Measurements from ENCODE around the gene WDFY4. TPM values are rescaled to one million over a fixed set of nuclear protein-coding genes. Genes with fewer than 3 reads are reported as not detected.

Gene WDFY4
- total and polyA plus RNA-seq, 2 donors (not counting 3 experiments of a cell fraction or from before 2014, with no cell fraction given): 10.1 to 10.2 TPM

DNA sequence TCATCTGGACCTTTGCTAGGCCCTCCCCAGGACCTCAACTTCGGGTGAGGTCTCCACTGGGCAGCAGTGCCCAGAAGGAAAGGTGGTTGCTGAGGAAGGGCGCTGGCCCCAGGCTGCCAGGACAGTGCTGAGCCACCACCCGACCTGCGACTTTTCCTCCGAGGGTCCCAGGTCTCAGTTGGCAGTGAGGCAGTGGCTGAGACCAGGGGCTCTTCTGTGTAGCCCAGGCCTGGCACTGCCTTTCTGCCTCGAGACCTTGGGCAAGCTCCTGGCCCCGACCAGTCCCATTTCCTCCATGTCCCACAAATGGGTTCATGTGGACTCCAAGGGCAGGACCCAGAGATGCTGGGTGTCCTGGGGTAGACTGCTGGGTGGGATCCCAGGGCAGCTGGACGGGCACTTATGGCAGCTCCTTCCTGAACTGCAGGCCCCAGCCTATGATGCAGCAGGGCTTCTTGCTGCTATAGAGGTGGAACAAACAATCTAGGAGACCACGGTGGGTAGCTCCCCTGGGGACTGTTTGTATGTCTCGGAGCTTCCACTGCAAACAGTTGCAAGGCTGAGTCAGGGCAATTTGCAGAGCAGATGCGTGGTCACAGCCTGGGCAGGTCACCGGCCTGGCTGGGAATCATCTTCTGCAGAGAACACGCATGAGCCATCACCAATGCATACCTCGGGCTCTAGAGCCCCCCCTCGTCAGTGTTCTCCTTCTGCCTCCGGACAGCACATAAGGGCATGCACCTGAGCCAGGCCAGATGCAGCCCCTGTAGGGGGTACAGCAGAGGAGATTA lies 272.9 kb downstream of the WDFY4 start:
- FAIRE-seq (no peak), DNase-seq (ENCODE audit: low read depth, low spot score) (no peak)

GRCh38 chr10:48958598-48959190 lies 274.0 kb downstream of the WDFY4 start:
- Histone ChIP-seq H3K79me2 (ENCODE audit: control insufficient read depth, insufficient read depth, low read length) (no peaks in the 10 kb centered on the region), H2AFZ (ENCODE audit: low read depth, low read length) (no peak overlapping the region), H3K4me3 (replicated peaks in 1 of 3; ENCODE audit: insufficient read depth in 1 of 3, low read depth in 1 of 3, low read length in 3 of 3) (no peak overlapping the region), H3K27me3 (ENCODE audit: control insufficient read depth in 2 of 2, insufficient read depth in 2 of 2, low read length in 2 of 2) (no peaks in the 10 kb centered on the region), H3K9ac (replicated peaks; ENCODE audit: extremely low read depth, insufficient read depth, low read length) (no peak overlapping the region), H3K4me1 (ENCODE audit: control insufficient read depth, extremely low read depth, insufficient read depth, low read length) (no peaks in the 10 kb centered on the region), H4K20me1 (replicated peaks; ENCODE audit: control insufficient read depth, extremely low read depth, insufficient read depth, low read length) (no peaks in the 10 kb centered on the region), H3K9me3 (replicated peaks; ENCODE audit: control insufficient read depth, insufficient read depth, low read length) (no peaks in the 10 kb centered on the region), H3K27ac (ENCODE audit: insufficient read depth, low read depth, low read length) (no peak overlapping the region), H3K9me1 (replicated peaks; ENCODE audit: control insufficient read depth, extremely low read depth, insufficient read depth, low read length) (no peaks in the 10 kb centered on the region), H3K4me2 (ENCODE audit: insufficient read depth, low read length) (no peak overlapping the region), H3K36me3 (ENCODE audit: control insufficient read depth in 2 of 2, extremely low read depth in 1 of 2, insufficient read depth in 2 of 2, low read length in 2 of 2) (no peaks in the 10 kb centered on the region)
- intact Hi-C loops (cut with micrococcal nuclease): no loop called here
- dilution Hi-C loops (cut with MboI; ENCODE audit: extremely low pct_ligation_motif_present, low sequenced_read_pairs): no loop called here
- ChIA-PET POLR2A (no interaction called here), CTCF (interaction anchor here (0.8 kb wide), 1 partner anchor 10 kb away, joined by 3 read pairs; no protein-coding TSS in a partner anchor)
- TF ChIP-seq, protein P1, sequence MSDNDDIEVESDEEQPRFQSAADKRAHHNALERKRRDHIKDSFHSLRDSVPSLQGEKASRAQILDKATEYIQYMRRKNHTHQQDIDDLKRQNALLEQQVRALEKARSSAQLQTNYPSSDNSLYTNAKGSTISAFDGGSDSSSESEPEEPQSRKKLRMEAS (IDR thresholded peaks at IDR 0.05; ENCODE audit: insufficient read depth, insufficient read length): no peak
- no peak for TF ChIP-seq FOS (IDR thresholded peaks at IDR 0.05; ENCODE audit: borderline replicate concordance, insufficient read depth, low read length)
- TF ChIP-seq JUN (IDR thresholded peaks at IDR 0.05; ENCODE audit: borderline replicate concordance, insufficient read depth, insufficient read length, low read depth): no peak
- no peak for TF ChIP-seq GATA2 (IDR thresholded peaks at IDR 0.05; ENCODE audit: insufficient read depth, insufficient read length, low read depth, low read length)
- no peak for TF ChIP-seq POLR2AphosphoS5 (IDR thresholded peaks at IDR 0.05; ENCODE audit: insufficient read depth, low read depth, low read length)
- no peak for TF ChIP-seq MYC (IDR thresholded peaks at IDR 0.05; ENCODE audit: low read depth, low read length)
- no peak for TF ChIP-seq POLR2A (IDR thresholded peaks at IDR 0.05; ENCODE audit: low read depth, low read length)
- TF ChIP-seq, protein P2, sequence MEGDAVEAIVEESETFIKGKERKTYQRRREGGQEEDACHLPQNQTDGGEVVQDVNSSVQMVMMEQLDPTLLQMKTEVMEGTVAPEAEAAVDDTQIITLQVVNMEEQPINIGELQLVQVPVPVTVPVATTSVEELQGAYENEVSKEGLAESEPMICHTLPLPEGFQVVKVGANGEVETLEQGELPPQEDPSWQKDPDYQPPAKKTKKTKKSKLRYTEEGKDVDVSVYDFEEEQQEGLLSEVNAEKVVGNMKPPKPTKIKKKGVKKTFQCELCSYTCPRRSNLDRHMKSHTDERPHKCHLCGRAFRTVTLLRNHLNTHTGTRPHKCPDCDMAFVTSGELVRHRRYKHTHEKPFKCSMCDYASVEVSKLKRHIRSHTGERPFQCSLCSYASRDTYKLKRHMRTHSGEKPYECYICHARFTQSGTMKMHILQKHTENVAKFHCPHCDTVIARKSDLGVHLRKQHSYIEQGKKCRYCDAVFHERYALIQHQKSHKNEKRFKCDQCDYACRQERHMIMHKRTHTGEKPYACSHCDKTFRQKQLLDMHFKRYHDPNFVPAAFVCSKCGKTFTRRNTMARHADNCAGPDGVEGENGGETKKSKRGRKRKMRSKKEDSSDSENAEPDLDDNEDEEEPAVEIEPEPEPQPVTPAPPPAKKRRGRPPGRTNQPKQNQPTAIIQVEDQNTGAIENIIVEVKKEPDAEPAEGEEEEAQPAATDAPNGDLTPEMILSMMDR (IDR thresholded peaks at IDR 0.05; ENCODE audit: extremely low read depth in 1 of 2, insufficient read depth in 1 of 2, low read depth in 1 of 2, low read length in 2 of 2): no peak
- TF ChIP-seq EZH2 (IDR thresholded peaks at IDR 0.05; ENCODE audit: borderline replicate concordance, low read depth, low read length, severe bottlenecking): no peak
- BruUV-seq (replicated peaks): no TSS peak
- FAIRE-seq (no peak), DNase-seq (ENCODE audit: low read depth, low spot score) (no peak)

More for the DNA sequence above, 272.9 kb downstream of the WDFY4 start:
- Histone ChIP-seq H3K36me3 (ENCODE audit: control insufficient read depth in 2 of 2, extremely low read depth in 1 of 2, insufficient read depth in 2 of 2, low read length in 2 of 2) (no peaks in the 10 kb centered on the region), H3K4me1 (ENCODE audit: control insufficient read depth, extremely low read depth, insufficient read depth, low read length) (no peaks in the 10 kb centered on the region), H3K27me3 (ENCODE audit: control insufficient read depth in 2 of 2, insufficient read depth in 2 of 2, low read length in 2 of 2) (no peaks in the 10 kb centered on the region), H3K4me3 (replicated peaks in 1 of 3; ENCODE audit: insufficient read depth in 1 of 3, low read depth in 1 of 3, low read length in 3 of 3) (no peak overlapping the region), H2AFZ (ENCODE audit: low read depth, low read length) (no peak overlapping the region), H3K27ac (ENCODE audit: insufficient read depth, low read depth, low read length) (no peak overlapping the region), H3K79me2 (ENCODE audit: control insufficient read depth, insufficient read depth, low read length) (no peaks in the 10 kb centered on the region), H3K9ac (replicated peaks; ENCODE audit: extremely low read depth, insufficient read depth, low read length) (no peak overlapping the region), H4K20me1 (replicated peaks; ENCODE audit: control insufficient read depth, extremely low read depth, insufficient read depth, low read length) (no peaks in the 10 kb centered on the region), H3K4me2 (ENCODE audit: insufficient read depth, low read length) (no peak overlapping the region), H3K9me1 (replicated peaks; ENCODE audit: control insufficient read depth, extremely low read depth, insufficient read depth, low read length) (no peaks in the 10 kb centered on the region), H3K9me3 (replicated peaks; ENCODE audit: control insufficient read depth, insufficient read depth, low read length) (no peaks in the 10 kb centered on the region)
- intact Hi-C loops (cut with micrococcal nuclease) (no loop called here), dilution Hi-C loops (cut with MboI; ENCODE audit: extremely low pct_ligation_motif_present, low sequenced_read_pairs) (no loop called here)
- ChIA-PET POLR2A (no interaction called here), CTCF (no interaction called here)
- BruUV-seq (replicated peaks): no TSS peak
- TF ChIP-seq MYC (IDR thresholded peaks at IDR 0.05; ENCODE audit: low read depth, low read length): no peak
